Thoracic aorta (tissue), 2 donors: Measurements from ENCODE around the gene AGT. TPM values are rescaled to one million over a fixed set of nuclear protein-coding genes. Genes with fewer than 3 reads are reported as not detected.

ENCODE experiments used
- ATAC-seq: fragments of 150-250 bp; one replicate; pipeline ENCODE4 v1.8.0; 2017; ENCODE audit warnings: low read depth; ENCODE audit not compliant: insufficient number of reproducible peaks, low FRiP score
- DNase-seq: peaks from one replicate; pipeline ENCODE4 v3.0.0-alpha.2; 2020; ENCODE audit warnings: low spot score
- H3K27ac ChIP-seq, 2 donors: fragments of 200-600 bp; sonication (generic); 1 replicate in 1 of 2; 2 replicates in 1 of 2; pipeline ENCODE4 v1.5.1; 2016; ENCODE audit warnings: mild to moderate bottlenecking in 2 of 2, moderate library complexity in 2 of 2
- H3K27me3 ChIP-seq: fragments of 200-600 bp; sonication (generic); replicated peaks from 2 replicates; pipeline ENCODE4 v1.6.0; 2016; ENCODE audit warnings: mild to moderate bottlenecking; ENCODE audit not compliant: insufficient read depth
- H3K36me3 ChIP-seq: fragments of 200-600 bp; sonication (generic); one replicate; pipeline ENCODE4 v1.5.1; 2016
- H3K4me1 ChIP-seq, 2 donors: fragments of 200-600 bp; sonication (generic); 1 replicate in 1 of 2; 2 replicates in 1 of 2; pipeline versions ENCODE4 v1.5.1 to v1.6.0; 2016; ENCODE audit warnings: low read depth in 2 of 2, mild to moderate bottlenecking in 1 of 2; ENCODE audit not compliant: control insufficient read depth in 1 of 2
- H3K4me3 ChIP-seq: fragments of 200-600 bp; sonication (generic); 2 replicates; pipeline ENCODE4 v1.5.1; 2016; ENCODE audit warnings: mild to moderate bottlenecking
- H3K9me3 ChIP-seq: fragments of 200-600 bp; sonication (generic); 2 replicates; pipeline ENCODE4 v1.5.1; 2016
- total RNA-seq, 2 donors: library from RNA; depleted of rRNA; stranded (reverse); fragments of >200 nt; gene quantifications; one replicate each; pipeline versions ENCODE4 v1.1.0 to v1.2.3, GENCODE V29; 2016
- TF ChIP-seq, protein P1 (sequence below): fragments of 200-600 bp; sonication (generic); IDR thresholded peaks from one replicate; pipeline ENCODE4 v1.5.1; 2019; ENCODE audit warnings: antibody characterized with exemption

Gene AGT
- total RNA-seq, 2 donors from 2014 or later, result 42.0 to 69.1 TPM

DNA sequence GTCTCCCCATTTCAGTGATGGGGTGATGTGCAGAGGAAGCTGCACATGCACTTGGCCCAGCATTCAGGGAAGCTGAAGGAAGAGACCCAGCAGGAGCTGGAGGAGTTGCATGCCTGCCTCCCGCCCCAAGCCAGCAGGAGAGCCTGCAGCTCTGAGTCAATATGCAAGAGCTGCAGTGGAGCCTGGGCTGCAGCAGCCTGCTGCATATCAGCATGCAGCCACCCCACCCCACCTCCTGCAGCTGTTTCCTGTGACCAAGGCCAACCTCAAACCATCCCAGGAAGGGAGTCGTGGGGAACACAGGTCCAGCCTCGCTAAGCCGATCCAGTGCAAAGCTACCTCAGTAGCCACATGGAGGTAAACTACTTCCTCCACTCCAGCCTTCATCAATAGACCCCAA is 18.9 kb downstream of the AGT start:
- TF ChIP-seq, protein P1, sequence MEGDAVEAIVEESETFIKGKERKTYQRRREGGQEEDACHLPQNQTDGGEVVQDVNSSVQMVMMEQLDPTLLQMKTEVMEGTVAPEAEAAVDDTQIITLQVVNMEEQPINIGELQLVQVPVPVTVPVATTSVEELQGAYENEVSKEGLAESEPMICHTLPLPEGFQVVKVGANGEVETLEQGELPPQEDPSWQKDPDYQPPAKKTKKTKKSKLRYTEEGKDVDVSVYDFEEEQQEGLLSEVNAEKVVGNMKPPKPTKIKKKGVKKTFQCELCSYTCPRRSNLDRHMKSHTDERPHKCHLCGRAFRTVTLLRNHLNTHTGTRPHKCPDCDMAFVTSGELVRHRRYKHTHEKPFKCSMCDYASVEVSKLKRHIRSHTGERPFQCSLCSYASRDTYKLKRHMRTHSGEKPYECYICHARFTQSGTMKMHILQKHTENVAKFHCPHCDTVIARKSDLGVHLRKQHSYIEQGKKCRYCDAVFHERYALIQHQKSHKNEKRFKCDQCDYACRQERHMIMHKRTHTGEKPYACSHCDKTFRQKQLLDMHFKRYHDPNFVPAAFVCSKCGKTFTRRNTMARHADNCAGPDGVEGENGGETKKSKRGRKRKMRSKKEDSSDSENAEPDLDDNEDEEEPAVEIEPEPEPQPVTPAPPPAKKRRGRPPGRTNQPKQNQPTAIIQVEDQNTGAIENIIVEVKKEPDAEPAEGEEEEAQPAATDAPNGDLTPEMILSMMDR, result no peak
- no peak overlapping the region for H3K4me3 ChIP-seq
- H3K36me3 ChIP-seq, result peaks cover 14% of the 10 kb centered on the region
- no peaks in the 10 kb centered on the region for H3K27me3 ChIP-seq
- no peaks in the 10 kb centered on the region for H3K4me1 ChIP-seq
- no peak overlapping the region for H3K27ac ChIP-seq
- no peak for ATAC-seq
- DNase-seq, result no peak
- no peaks in the 10 kb centered on the region for H3K9me3 ChIP-seq

DNA sequence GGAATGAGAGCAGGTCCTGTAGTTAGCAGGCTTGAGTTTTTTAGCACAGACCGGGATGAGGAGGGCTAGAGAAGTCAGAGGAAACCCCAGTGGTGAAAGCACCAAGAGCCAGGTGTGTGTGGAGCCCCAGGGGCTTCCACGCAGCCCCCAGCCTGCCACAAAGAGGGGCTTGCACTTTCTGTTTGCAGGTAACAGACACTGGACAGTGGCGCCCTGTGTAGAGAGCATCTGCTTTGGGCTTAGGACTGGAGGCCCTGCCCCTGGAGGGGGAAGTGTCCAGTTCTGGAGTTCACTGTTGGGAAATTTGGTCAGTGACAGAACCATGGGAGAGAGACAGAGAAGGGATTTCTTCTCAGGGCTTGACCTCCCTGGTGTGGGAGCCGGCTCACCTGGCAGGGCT is 19.5 kb downstream of the AGT start:
- Histone ChIP-seq H3K4me3 (no peak overlapping the region), H3K36me3 (peaks cover 19% of the 10 kb centered on the region), H3K4me1 (no peaks in the 10 kb centered on the region), H3K27ac (no peak overlapping the region), H3K9me3 (no peaks in the 10 kb centered on the region), H3K27me3 (no peaks in the 10 kb centered on the region)
- ATAC-seq (no peak), DNase-seq (no peak)
- TF ChIP-seq, protein P1, result no peak

DNA sequence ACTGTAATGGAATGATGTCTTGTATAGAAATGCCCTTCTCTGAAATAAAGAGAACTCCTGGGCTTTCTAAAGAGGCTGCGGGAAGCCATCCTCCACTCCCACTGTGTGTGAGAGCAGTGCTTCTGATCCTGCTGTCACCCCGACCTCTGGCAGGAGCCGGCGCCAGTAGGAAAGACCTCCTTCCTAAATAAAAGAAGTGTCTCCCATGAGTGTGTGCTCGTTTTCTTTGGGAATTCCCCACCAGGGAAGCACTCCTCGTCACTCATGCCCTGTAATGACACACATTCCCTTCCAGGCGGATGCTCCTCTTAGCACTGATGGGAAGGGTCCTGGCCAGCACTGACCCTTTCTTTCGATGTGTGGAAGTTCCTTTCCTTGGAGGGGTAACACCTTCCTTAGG is 20.1 kb downstream of the AGT start:
- Histone ChIP-seq H3K36me3 (peaks cover 24% of the 10 kb centered on the region), H3K27me3 (no peaks in the 10 kb centered on the region), H3K4me3 (no peak overlapping the region), H3K9me3 (no peaks in the 10 kb centered on the region), H3K4me1 (no peaks in the 10 kb centered on the region), H3K27ac (no peak overlapping the region)
- TF ChIP-seq, protein P1, result no peak
- ATAC-seq, result no peak
- no peak for DNase-seq

DNA sequence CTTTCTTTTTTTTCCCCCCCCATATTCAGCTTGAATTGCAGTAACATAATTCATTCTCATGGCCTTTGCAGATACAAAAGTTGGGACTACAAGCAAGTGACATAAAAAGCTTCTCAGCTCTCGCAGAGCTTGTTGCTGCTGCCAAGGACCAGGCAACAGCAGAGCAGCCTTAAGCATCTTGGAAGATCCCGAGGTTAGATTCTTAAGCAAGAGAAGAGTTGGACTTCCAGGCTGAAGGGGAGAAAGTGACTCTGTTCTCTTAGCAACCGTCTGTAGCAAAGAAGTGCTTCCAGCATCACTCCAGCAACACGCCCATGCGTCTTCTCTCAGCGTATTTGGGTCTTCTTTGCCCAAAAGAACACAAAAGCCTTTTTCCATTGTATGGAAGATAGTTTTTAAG is 20.7 kb downstream of the AGT start:
- peaks cover 29% of the 10 kb centered on the region for H3K36me3 ChIP-seq
- TF ChIP-seq, protein P1, result no peak
- no peak overlapping the region for H3K4me3 ChIP-seq
- DNase-seq (no peak), ATAC-seq (no peak)
- no peaks in the 10 kb centered on the region for H3K9me3 ChIP-seq
- no peak overlapping the region for H3K27ac ChIP-seq
- H3K27me3 ChIP-seq, result no peaks in the 10 kb centered on the region
- H3K4me1 ChIP-seq, result no peaks in the 10 kb centered on the region

DNA sequence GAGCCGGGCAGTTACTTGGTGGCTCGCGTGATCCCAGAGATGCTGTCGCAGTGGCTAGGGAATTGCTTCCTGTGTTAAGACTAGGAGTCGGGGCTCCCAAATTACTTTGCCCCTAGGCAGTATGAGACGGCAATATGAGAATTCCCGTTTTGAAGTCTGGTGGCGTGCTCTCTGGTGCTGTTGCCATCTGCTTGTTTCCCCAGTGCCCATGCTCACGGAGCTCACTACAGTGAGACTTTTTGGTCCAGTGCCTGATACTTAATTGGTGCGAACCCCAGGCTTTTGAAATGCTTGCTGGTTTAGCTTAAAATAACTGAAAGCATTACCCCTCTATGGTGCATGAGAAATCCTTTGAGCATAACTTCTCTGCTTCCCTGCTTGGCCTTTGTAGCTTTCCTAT is 22.3 kb downstream of the AGT start:
- H3K27ac ChIP-seq, result no peak overlapping the region
- DNase-seq (no peak), ATAC-seq (no peak)
- no peaks in the 10 kb centered on the region for H3K9me3 ChIP-seq
- H3K36me3 ChIP-seq, result peaks cover 40% of the 10 kb centered on the region
- no peaks in the 10 kb centered on the region for H3K27me3 ChIP-seq
- TF ChIP-seq, protein P1, result no peak
- no peaks in the 10 kb centered on the region for H3K4me1 ChIP-seq
- H3K4me3 ChIP-seq, result no peak overlapping the region
